Nephron (organoid): ENCODE data around the gene INO80B.
A peak's percentile ranks its signal among the peaks of the same experiment; 100 is the strongest.

Source experiments
- H3K27ac Mint-ChIP-seq, 3 experiments: 2 replicates each; pipeline ENCODE4 v1.8.0; 2020; ENCODE audit warnings: mixed read lengths in 3 of 3, mild to moderate bottlenecking in 2 of 3, moderate library complexity in 1 of 3
- H3K27me3 Mint-ChIP-seq: 2 replicates; pipeline ENCODE4 v1.8.0; 2021; ENCODE audit warnings: low read depth, mild to moderate bottlenecking, moderate library complexity, mixed read lengths
- H3K36me3 Mint-ChIP-seq: 2 replicates; pipeline ENCODE4 v1.8.0; 2020; ENCODE audit warnings: low read depth, mixed read lengths
- H3K4me1 Mint-ChIP-seq: 2 replicates; pipeline ENCODE4 v1.8.0; 2020; ENCODE audit warnings: mixed read lengths
- H3K4me3 Mint-ChIP-seq, 3 experiments: 2 replicates each; pipeline ENCODE4 v1.8.0; 2020; ENCODE audit warnings: mild to moderate bottlenecking in 3 of 3, mixed read lengths in 3 of 3, moderate library complexity in 2 of 3
- H3K9me3 Mint-ChIP-seq: 2 replicates; pipeline ENCODE4 v1.8.0; 2020; ENCODE audit warnings: mixed read lengths
- TF ChIP-seq, protein P1 (sequence below), 3 experiments: fragments of 200-600 bp; sonication (generic); IDR thresholded peaks; one replicate each; pipeline ENCODE4 v1.5.0; 2021; ENCODE audit warnings: antibody characterized with exemption in 3 of 3; ENCODE audit not compliant: unreplicated experiment in 3 of 3

INO80B gene

DNA sequence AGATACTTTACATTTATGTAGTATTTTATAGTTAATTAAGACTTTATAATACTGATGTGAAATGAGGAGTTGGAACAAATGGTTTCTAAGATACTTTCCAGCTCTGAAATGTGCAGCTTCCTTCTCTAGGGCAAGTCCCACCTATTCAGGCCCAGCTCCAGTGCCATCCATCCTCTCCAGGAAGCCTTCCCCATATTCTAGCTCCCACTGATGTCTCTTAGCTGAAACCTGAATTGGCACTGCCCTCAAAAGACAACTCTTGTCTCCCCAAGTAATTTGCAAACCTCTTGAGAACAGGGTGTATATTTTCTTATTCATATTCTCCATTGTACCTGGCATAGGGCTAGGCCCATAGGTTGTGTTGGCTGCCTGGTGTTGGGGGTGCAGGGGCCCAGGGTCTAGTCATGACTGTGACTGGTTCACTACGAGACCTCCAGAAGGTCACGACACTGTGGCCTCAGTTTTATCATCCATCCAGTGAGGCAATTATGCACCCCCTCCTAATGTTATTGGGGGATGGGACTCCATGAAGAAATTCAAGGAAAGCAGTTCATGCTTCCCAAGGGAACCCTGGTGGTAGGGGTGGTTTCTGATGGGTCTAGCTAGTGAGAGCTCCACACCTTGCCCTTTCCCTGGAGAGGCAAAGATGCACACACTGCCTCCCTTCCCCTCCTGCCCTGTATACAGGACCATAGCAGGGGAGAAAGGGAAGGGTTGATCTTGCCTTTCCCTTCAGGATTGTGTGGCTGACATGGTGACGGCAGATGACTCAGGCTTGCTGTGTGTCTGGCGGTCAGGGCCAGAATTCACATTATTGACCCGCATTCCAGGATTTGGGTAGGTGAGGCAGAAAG is 30.5 kb upstream of the INO80B start:
- peak overlapping the region in 1 of 3 experiments; percentile 30 for H3K27ac Mint-ChIP-seq
- H3K9me3 Mint-ChIP-seq = no peaks in the 10 kb centered on the region
- TF ChIP-seq, protein P1, sequence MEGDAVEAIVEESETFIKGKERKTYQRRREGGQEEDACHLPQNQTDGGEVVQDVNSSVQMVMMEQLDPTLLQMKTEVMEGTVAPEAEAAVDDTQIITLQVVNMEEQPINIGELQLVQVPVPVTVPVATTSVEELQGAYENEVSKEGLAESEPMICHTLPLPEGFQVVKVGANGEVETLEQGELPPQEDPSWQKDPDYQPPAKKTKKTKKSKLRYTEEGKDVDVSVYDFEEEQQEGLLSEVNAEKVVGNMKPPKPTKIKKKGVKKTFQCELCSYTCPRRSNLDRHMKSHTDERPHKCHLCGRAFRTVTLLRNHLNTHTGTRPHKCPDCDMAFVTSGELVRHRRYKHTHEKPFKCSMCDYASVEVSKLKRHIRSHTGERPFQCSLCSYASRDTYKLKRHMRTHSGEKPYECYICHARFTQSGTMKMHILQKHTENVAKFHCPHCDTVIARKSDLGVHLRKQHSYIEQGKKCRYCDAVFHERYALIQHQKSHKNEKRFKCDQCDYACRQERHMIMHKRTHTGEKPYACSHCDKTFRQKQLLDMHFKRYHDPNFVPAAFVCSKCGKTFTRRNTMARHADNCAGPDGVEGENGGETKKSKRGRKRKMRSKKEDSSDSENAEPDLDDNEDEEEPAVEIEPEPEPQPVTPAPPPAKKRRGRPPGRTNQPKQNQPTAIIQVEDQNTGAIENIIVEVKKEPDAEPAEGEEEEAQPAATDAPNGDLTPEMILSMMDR (IDR thresholded peaks at IDR 0.05; ENCODE audit: unreplicated experiment in 3 of 3) = no peak
- no peaks in the 10 kb centered on the region for H3K27me3 Mint-ChIP-seq
- H3K4me1 Mint-ChIP-seq = peaks cover 14% of the 10 kb centered on the region
- peak overlapping the region; percentile 31 to 62 (median 36) for H3K4me3 Mint-ChIP-seq
- H3K36me3 Mint-ChIP-seq = peaks cover 41% of the 10 kb centered on the region

DNA sequence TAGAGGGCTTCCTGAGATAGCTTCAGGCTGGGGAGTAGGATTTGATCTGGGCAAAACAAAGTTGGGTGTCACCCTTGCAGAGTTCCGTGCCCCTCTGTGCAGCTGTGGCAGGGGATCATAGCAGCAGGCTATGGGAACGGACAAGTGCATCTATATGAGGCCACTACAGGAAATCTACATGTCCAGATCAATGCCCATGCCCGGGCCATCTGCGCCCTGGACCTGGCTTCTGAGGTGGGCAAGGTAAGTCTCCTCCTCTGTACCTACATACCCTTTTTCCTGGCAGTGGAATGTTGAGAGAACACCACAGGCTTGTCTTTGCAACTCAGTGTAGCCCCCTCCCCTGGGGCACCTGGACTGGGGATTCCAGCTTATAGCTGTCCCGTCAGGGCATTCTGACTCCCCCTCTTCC is 29.9 kb upstream of the INO80B start:
- peak overlapping the region in 1 of 3 experiments; percentile 30 for H3K27ac Mint-ChIP-seq
- TF ChIP-seq, protein P1 (IDR thresholded peaks at IDR 0.05; ENCODE audit: unreplicated experiment in 3 of 3) = no peak
- no peaks in the 10 kb centered on the region for H3K27me3 Mint-ChIP-seq
- peak overlapping the region; percentile 10 to 28 (median 17) for H3K4me3 Mint-ChIP-seq
- H3K36me3 Mint-ChIP-seq = peaks cover 45% of the 10 kb centered on the region
- peaks cover 14% of the 10 kb centered on the region for H3K4me1 Mint-ChIP-seq
- no peaks in the 10 kb centered on the region for H3K9me3 Mint-ChIP-seq

DNA sequence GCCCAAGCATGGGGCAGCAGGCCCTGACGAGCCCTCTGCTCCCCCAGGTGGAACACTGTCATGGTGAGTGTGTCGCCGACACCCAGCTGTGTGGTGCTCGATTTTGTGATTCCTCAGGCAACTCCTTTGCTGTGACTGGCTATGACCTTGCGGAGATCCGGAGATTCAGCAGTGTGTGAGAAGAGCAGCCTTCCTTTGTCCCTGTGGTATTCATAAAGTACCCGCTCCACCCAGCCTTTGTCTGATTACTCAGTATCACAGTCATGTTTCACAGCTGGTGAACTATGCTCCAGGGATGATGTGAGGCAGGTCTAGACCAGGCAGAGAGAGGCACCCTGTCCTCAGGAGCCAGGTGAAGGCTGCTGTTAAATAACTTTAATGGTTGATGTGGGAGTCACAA is 29.4 kb upstream of the INO80B start:
- peaks cover 14% of the 10 kb centered on the region for H3K4me1 Mint-ChIP-seq
- H3K27ac Mint-ChIP-seq = peak overlapping the region in 2 of 3 experiments; percentile 9 to 48
- H3K4me3 Mint-ChIP-seq = no peak overlapping the region
- peaks cover 49% of the 10 kb centered on the region for H3K36me3 Mint-ChIP-seq
- H3K9me3 Mint-ChIP-seq = no peaks in the 10 kb centered on the region
- no peaks in the 10 kb centered on the region for H3K27me3 Mint-ChIP-seq
- TF ChIP-seq, protein P1 (IDR thresholded peaks at IDR 0.05; ENCODE audit: unreplicated experiment in 3 of 3) = no peak

DNA sequence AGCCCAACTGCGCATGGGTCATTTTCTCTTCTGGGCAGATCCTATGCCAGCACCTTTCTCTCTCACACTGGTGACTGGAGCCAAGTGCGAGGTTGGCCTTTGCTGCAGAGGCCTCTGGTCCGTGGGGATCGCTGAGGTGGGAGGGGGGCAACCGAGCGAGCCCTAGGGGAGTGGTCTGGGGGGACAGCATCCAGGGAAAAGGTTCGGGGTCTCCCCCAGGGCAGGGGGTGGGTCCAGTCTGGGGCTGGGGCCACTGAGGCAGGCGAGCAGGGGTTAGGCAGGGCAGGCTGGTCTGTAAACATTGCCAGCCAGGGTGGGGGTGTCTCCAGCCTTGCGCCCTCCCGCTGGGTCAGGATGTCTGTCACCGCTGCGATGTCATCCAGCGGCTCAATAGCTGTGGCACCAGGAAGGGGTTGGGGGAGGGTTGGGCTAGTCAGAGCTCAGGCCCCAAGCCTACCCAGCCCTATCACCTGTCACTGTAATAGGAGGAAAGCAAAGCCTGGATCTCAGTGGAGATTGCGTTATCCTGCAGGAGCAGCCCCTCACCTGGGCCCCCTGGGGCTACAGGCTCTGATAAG is 28.6 kb upstream of the INO80B start:
- peaks cover 9% of the 10 kb centered on the region for H3K4me1 Mint-ChIP-seq
- H3K27me3 Mint-ChIP-seq = no peaks in the 10 kb centered on the region
- no peaks in the 10 kb centered on the region for H3K9me3 Mint-ChIP-seq
- H3K36me3 Mint-ChIP-seq = peaks cover 52% of the 10 kb centered on the region
- peak overlapping the region in 1 of 3 experiments; percentile 40 for H3K27ac Mint-ChIP-seq
- H3K4me3 Mint-ChIP-seq = no peak overlapping the region
- TF ChIP-seq, protein P1 (IDR thresholded peaks at IDR 0.05; ENCODE audit: unreplicated experiment in 3 of 3) = no peak

DNA sequence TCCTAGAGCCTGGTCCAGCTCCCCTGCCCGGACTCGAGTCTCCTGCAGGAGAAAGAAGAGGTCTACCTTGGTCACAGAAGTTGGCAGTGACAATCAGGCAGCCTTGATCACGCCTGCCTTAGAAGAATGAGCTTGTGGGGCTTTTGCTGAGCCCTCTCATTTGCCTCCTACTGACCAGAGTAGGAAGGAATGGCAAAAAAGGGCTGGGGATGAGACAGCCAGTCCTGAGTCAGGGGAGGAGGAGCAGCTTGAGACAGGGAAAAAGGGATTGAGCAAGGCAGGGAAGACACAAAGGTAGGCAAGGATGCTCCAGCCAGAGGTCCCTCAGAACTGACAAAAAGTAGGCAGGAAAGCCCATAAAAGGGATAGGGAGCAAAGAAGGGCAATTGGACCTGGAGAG is 27.3 kb upstream of the INO80B start:
- TF ChIP-seq, protein P1 (IDR thresholded peaks at IDR 0.05; ENCODE audit: unreplicated experiment in 3 of 3) = no peak

More for the DNA sequence above, 27.3 kb upstream of the INO80B start:
- Mint-ChIP-seq H3K9me3 (no peaks in the 10 kb centered on the region), H3K27ac (peak overlapping the region in 1 of 3 experiments; percentile 79), H3K36me3 (peaks cover 62% of the 10 kb centered on the region), H3K4me3 (no peak overlapping the region), H3K4me1 (peaks cover 5% of the 10 kb centered on the region), H3K27me3 (no peaks in the 10 kb centered on the region)
